ENCODE results near the gene CES5A. TPM values are rescaled to one million over a fixed set of nuclear protein-coding genes. Genes with fewer than 3 reads are reported as not detected.

CES5A gene
- total and polyA plus RNA-seq, 2 of the 4 experiments (the other 2 are of a cell fraction), result not detected

DNA sequence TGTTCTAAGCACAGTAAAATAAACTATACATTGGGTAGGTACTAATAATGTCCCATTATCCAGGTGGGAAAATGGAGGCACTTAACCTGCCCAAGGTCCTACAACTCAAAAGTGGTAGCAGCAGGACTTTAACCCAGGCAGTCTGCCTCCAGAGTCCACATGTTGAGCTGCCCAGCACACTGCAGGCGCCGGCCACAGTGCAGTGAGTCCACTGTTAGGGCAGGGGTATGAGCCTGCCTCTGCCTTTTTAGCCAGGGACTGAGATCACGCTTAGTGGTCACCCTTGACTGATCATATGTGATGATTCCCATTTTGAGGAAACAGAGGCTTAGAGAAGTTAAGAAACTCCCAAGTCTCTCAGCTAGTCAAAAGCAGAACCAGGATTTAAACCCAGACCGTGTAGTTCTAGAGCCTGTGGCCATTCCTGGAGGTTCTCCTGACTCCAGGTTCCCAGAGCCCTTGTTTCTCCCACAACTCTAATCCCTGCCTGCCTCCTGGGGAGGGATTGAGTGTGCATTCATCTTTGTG lies 50.6 kb downstream of the CES5A start:
- H3K56ac ChIP-seq (ENCODE audit: extremely low read depth, insufficient read depth, low read length), result no peak overlapping the region
- no peaks in the 10 kb centered on the region for H3K27me3 ChIP-seq (ENCODE audit: control insufficient read depth, insufficient read depth, low read length)
- DNase-seq (no peak), ATAC-seq (ENCODE audit: low read depth) (no peak)
- H3K9me1 ChIP-seq (ENCODE audit: insufficient read depth, low read length), result no peaks in the 10 kb centered on the region
- no peak overlapping the region for H3K14ac ChIP-seq (replicated peaks; ENCODE audit: low read depth, low read length)
- no peak overlapping the region for H3K4me3 ChIP-seq (ENCODE audit: insufficient read depth, low read depth, low read length)
- no peaks in the 10 kb centered on the region for H3K4me1 ChIP-seq (ENCODE audit: control insufficient read depth, insufficient read depth, low read length)
- no peak overlapping the region for H2BK5ac ChIP-seq (ENCODE audit: low read depth, low read length, poor library complexity, severe bottlenecking)
- no peak overlapping the region for H2AK9ac ChIP-seq (replicated peaks; ENCODE audit: low read depth, low read length, poor library complexity)
- ChIA-PET CTCF (no interaction called here), POLR2A (ENCODE audit: unreplicated experiment) (no interaction called here)
- no peak overlapping the region for H4K8ac ChIP-seq (ENCODE audit: low read depth in 2 of 2, low read length in 2 of 2)
- no peak overlapping the region for H4K91ac ChIP-seq (ENCODE audit: insufficient read depth, low read depth, low read length)
- dilution Hi-C loops (cut with HindIII; ENCODE audit: low sequenced_read_pairs, unreplicated experiment), result no loop called here
- H4K20me1 ChIP-seq (ENCODE audit: insufficient read depth, low read length), result no peaks in the 10 kb centered on the region
- H2BK120ac ChIP-seq (ENCODE audit: low read depth, low read length), result no peak overlapping the region
- no peak overlapping the region for H3K23ac ChIP-seq (ENCODE audit: low read depth, low read length)
- H4K5ac ChIP-seq (ENCODE audit: low read depth, low read length), result no peak overlapping the region
- H3K9ac ChIP-seq (ENCODE audit: low read depth, low read length), result no peak overlapping the region
- no peaks in the 10 kb centered on the region for H3K36me3 ChIP-seq (ENCODE audit: control insufficient read depth, insufficient read depth, low read length)
- no TSS peak for BruUV-seq (replicated peaks)
- in situ Hi-C loops (cut with MboI; ENCODE audit: low sequenced_read_pairs), result no loop called here
- H3K27ac ChIP-seq (ENCODE audit: insufficient read depth, low read length), result no peak overlapping the region
- no peak overlapping the region for H3K4me2 ChIP-seq (ENCODE audit: low read depth, low read length)
- H2BK15ac ChIP-seq (ENCODE audit: low read depth, low read length), result no peak overlapping the region
- H2AFZ ChIP-seq (replicated peaks; ENCODE audit: low read length, poor library complexity), result no peak overlapping the region
- H3K4ac ChIP-seq (ENCODE audit: low read depth, low read length), result no peak overlapping the region
- no peaks in the 10 kb centered on the region for H3K9me3 ChIP-seq (ENCODE audit: control insufficient read depth, insufficient read depth, low read length)
- no peaks in the 10 kb centered on the region for H3K79me1 ChIP-seq (ENCODE audit: low read depth in 1 of 2, low read length in 2 of 2)
- intact Hi-C loops (cut with micrococcal nuclease), result no loop called here
- TF ChIP-seq FOS (IDR thresholded peaks at IDR 0.05; ENCODE audit: low read depth, low read length), result no peak
- TF ChIP-seq MXI1 (IDR thresholded peaks at IDR 0.05; ENCODE audit: borderline replicate concordance, low read depth, low read length), result no peak
- TF ChIP-seq, protein P1, sequence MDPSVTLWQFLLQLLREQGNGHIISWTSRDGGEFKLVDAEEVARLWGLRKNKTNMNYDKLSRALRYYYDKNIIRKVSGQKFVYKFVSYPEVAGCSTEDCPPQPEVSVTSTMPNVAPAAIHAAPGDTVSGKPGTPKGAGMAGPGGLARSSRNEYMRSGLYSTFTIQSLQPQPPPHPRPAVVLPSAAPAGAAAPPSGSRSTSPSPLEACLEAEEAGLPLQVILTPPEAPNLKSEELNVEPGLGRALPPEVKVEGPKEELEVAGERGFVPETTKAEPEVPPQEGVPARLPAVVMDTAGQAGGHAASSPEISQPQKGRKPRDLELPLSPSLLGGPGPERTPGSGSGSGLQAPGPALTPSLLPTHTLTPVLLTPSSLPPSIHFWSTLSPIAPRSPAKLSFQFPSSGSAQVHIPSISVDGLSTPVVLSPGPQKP (IDR thresholded peaks at IDR 0.05; ENCODE audit: borderline replicate concordance, low read depth, low read length), result no peak
- no peak for TF ChIP-seq RAD21 (IDR thresholded peaks at IDR 0.05; ENCODE audit: low read length)
- TF ChIP-seq BHLHE40 (IDR thresholded peaks at IDR 0.05; ENCODE audit: low read depth, low read length), result no peak
- no peak for TF ChIP-seq CEBPB (IDR thresholded peaks at IDR 0.05; ENCODE audit: low read depth, low read length)
- no peak for TF ChIP-seq RFX5 (IDR thresholded peaks at IDR 0.05; ENCODE audit: low read depth, low read length)
- TF ChIP-seq RCOR1 (IDR thresholded peaks at IDR 0.05; ENCODE audit: insufficient replicate concordance, low read length), result no peak
- TF ChIP-seq MAZ (IDR thresholded peaks at IDR 0.05; ENCODE audit: borderline replicate concordance, low read depth, low read length), result no peak
- TF ChIP-seq CHD1 (IDR thresholded peaks at IDR 0.05; ENCODE audit: low read depth, low read length), result no peak
- TF ChIP-seq NFE2L2 (IDR thresholded peaks at IDR 0.05; ENCODE audit: low read depth, low read length), result no peak
- TF ChIP-seq MAFK (IDR thresholded peaks at IDR 0.05; ENCODE audit: low read depth, low read length), result no peak
- TF ChIP-seq CTCF (conservative IDR thresholded peaks at IDR 0.05; ENCODE audit: low read depth, low read length), result no peak
- no peak for TF ChIP-seq USF2 (IDR thresholded peaks at IDR 0.05; ENCODE audit: low read depth, low read length)
- no peak for TF ChIP-seq SMC3 (IDR thresholded peaks at IDR 0.05; ENCODE audit: low read depth, low read length)
- no peak for TF ChIP-seq POLR2A (IDR thresholded peaks at IDR 0.05; ENCODE audit: low read depth, low read length)
- 72% methylated on average over 2 of the region's 4 CpGs; no CpG with 5 or more reads in 1 of the 2 experiments for WGBS, 2 experiments (ENCODE audit: extremely low coverage in 2 of 2, insufficient read length in 1 of 2)
- H2BK20ac ChIP-seq (ENCODE audit: low read depth, low read length), result no peak overlapping the region
- H2AK5ac ChIP-seq (ENCODE audit: low read depth, low read length), result no peak overlapping the region
- no peak overlapping the region for H3K18ac ChIP-seq (ENCODE audit: low read depth, low read length)

Data from IMR-90 (cell line).